ENCODE measurements around the gene STK24.
A peak's percentile ranks its signal among the peaks of the same experiment; 100 is the strongest.

Gene STK24

GRCh38 chr13:98514288-98514687 is 62.6 kb downstream of the STK24 start:
- peaks cover 71% of the 10 kb centered on the region for H3K79me2 ChIP-seq (ENCODE audit: low read length)
- H3K4me2 ChIP-seq (ENCODE audit: low read length), result peak overlapping the region; percentile 63

GRCh38 chr13:98513837-98514236 is 63.1 kb downstream of the STK24 start:
- Histone ChIP-seq H3K4me2 (ENCODE audit: low read length) (peak overlapping the region; percentile 63), H3K9me3 (ENCODE audit: insufficient read depth, low read length) (no peaks in the 10 kb centered on the region), H3K4me1 (ENCODE audit: low read length) (peaks cover 91% of the 10 kb centered on the region), H3K36me3 (replicated peaks; ENCODE audit: low read depth, low read length) (peaks cover 22% of the 10 kb centered on the region), H3K79me2 (ENCODE audit: low read length) (peaks cover 72% of the 10 kb centered on the region), H3K9ac (ENCODE audit: low read length) (no peak overlapping the region), H4K20me1 (ENCODE audit: insufficient read depth, low read length) (peaks cover 77% of the 10 kb centered on the region), H3K27me3 (ENCODE audit: low read depth, low read length) (no peaks in the 10 kb centered on the region), H2AFZ (ENCODE audit: low read depth, low read length) (no peak overlapping the region), H3K27ac (ENCODE audit: low read length) (0 out of 2 replicates have a peak overlapping the region, but pooled peaks have one; percentile 4), H3K4me3 (ENCODE audit: low read length) (peak overlapping the region; percentile 10)
- TF ChIP-seq CTCF (IDR thresholded peaks at IDR 0.05; ENCODE audit: low read depth, low read length) (no peak), EZH2phosphoT487 (IDR thresholded peaks at IDR 0.05; ENCODE audit: low read depth) (no peak)

More at GRCh38 chr13:98514288-98514687, 62.6 kb downstream of the STK24 start:
- H2AFZ ChIP-seq (ENCODE audit: low read depth, low read length), result no peak overlapping the region
- H3K9me3 ChIP-seq (ENCODE audit: insufficient read depth, low read length), result no peaks in the 10 kb centered on the region
- H3K9ac ChIP-seq (ENCODE audit: low read length), result no peak overlapping the region
- no peak overlapping the region for H3K27ac ChIP-seq (ENCODE audit: low read length)
- no peaks in the 10 kb centered on the region for H3K27me3 ChIP-seq (ENCODE audit: low read depth, low read length)
- peak overlapping the region; percentile 10 for H3K4me3 ChIP-seq (ENCODE audit: low read length)
- TF ChIP-seq EZH2phosphoT487 (IDR thresholded peaks at IDR 0.05; ENCODE audit: low read depth), result no peak
- no peak for TF ChIP-seq CTCF (IDR thresholded peaks at IDR 0.05; ENCODE audit: low read depth, low read length)
- peaks cover 24% of the 10 kb centered on the region for H3K36me3 ChIP-seq (replicated peaks; ENCODE audit: low read depth, low read length)
- H3K4me1 ChIP-seq (ENCODE audit: low read length), result peaks cover 91% of the 10 kb centered on the region
- H4K20me1 ChIP-seq (ENCODE audit: insufficient read depth, low read length), result peaks cover 76% of the 10 kb centered on the region

GRCh38 chr13:98512774-98513665 is 63.9 kb downstream of the STK24 start:
- H3K27ac ChIP-seq (ENCODE audit: low read length), result 0 out of 2 replicates have a peak overlapping the region, but pooled peaks have one; percentile 4
- H4K20me1 ChIP-seq (ENCODE audit: insufficient read depth, low read length), result peaks cover 78% of the 10 kb centered on the region
- peaks cover 90% of the 10 kb centered on the region for H3K4me1 ChIP-seq (ENCODE audit: low read length)
- H3K4me3 ChIP-seq (ENCODE audit: low read length), result no peak overlapping the region
- peaks cover 80% of the 10 kb centered on the region for H3K79me2 ChIP-seq (ENCODE audit: low read length)
- TF ChIP-seq CTCF (IDR thresholded peaks at IDR 0.05; ENCODE audit: low read depth, low read length) (no peak), EZH2phosphoT487 (IDR thresholded peaks at IDR 0.05; ENCODE audit: low read depth) (no peak)
- H3K9ac ChIP-seq (ENCODE audit: low read length), result no peak overlapping the region
- no peaks in the 10 kb centered on the region for H3K27me3 ChIP-seq (ENCODE audit: low read depth, low read length)
- peak overlapping the region; percentile 63 for H3K4me2 ChIP-seq (ENCODE audit: low read length)
- H3K9me3 ChIP-seq (ENCODE audit: insufficient read depth, low read length), result no peaks in the 10 kb centered on the region
- peaks cover 28% of the 10 kb centered on the region for H3K36me3 ChIP-seq (replicated peaks; ENCODE audit: low read depth, low read length)
- no peak overlapping the region for H2AFZ ChIP-seq (ENCODE audit: low read depth, low read length)

- Histone ChIP-seq H3K9ac (ENCODE audit: low read length) (no peak overlapping the region), H3K36me3 (replicated peaks; ENCODE audit: low read depth, low read length) (peaks cover 22% of the 10 kb centered on the region), H4K20me1 (ENCODE audit: insufficient read depth, low read length) (peaks cover 86% of the 10 kb centered on the region), H3K4me3 (ENCODE audit: low read length) (no peak overlapping the region), H3K4me2 (ENCODE audit: low read length) (no peak overlapping the region), H3K27me3 (ENCODE audit: low read depth, low read length) (no peaks in the 10 kb centered on the region), H3K9me3 (ENCODE audit: insufficient read depth, low read length) (no peaks in the 10 kb centered on the region), H2AFZ (ENCODE audit: low read depth, low read length) (no peak overlapping the region), H3K4me1 (ENCODE audit: low read length) (peaks cover 74% of the 10 kb centered on the region), H3K79me2 (ENCODE audit: low read length) (peaks cover 87% of the 10 kb centered on the region), H3K27ac (ENCODE audit: low read length) (no peak overlapping the region)
- TF ChIP-seq EZH2phosphoT487 (IDR thresholded peaks at IDR 0.05; ENCODE audit: low read depth) (no peak), CTCF (IDR thresholded peaks at IDR 0.05; ENCODE audit: low read depth, low read length) (no peak)
Measured at GRCh38 chr13:98511435-98511834, 65.5 kb downstream of the STK24 start.

Data from OCI-LY3 (cell line).